ENCODE results near the gene DLG4. TPM values are rescaled to one million over a fixed set of nuclear protein-coding genes. Genes with fewer than 3 reads are reported as not detected.
A peak's percentile ranks its signal among the peaks of the same experiment; 100 is the strongest.

The DLG4 gene
- total and polyA plus RNA-seq, 2 donors (not counting 1 experiment from before 2014, with no cell fraction given) = 2.0 to 12.5 TPM

DNA sequence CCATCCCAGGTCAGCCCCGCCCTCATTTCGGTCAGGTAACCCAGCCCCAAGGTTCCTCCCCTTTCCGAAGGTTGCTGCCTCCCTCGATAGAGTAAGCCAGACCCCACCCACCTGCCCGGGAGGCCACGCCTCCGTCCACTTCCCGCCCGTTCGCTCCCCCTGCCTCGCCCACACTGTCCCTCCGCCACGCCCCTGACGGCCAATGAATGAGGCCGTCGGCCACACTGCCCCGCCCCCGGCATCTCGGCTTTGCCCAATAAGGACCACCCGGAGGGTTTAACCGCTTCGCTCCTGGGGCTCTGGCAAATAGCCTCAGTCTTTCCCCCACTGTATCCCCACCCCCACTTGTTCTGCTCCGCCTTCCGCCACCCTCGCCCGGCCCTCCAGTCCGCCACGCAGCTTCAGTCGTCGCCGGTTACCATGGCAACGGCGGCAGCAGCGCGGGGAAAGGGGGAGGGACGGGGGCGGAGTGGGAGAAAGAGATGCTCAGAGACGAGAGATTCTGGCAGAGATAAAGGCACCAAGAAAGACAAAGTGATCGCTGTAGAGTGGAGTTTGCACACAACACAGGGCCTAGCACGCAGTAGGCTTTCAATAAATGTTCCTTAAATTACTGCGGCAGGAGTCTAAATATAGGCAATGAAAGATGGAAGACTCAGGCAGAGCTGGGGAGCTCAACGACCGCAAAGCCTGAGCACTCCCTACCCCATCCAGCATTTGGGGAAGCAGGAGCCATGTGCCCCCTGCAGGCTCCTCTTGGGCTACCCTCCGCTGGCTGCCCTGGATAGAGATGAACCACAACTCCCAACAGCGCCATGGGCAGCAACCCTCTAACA is 5.1 kb downstream of the DLG4 start:
- H3K4me1 Mint-ChIP-seq = peaks cover 49% of the 10 kb centered on the region
- CTCF ChIA-PET = interaction anchor here (0.6 to 2.3 kb wide), 7 partner anchors 8 to 170 kb away, joined by 3 to 7 read pairs (median 4); partner anchors contain the start of genes GABARAP and SLC16A11
- H3K36me3 ChIP-seq (replicated peaks in 1 of 2; ENCODE audit: control extremely low read depth in 1 of 2, control insufficient read depth in 1 of 2, extremely low read depth in 1 of 2, insufficient read depth in 2 of 2, low read length in 1 of 2) = no peaks in the 10 kb centered on the region
- peaks cover 0 to 4% (median 0%) of the 10 kb centered on the region in 4 experiments for H3K27me3 ChIP-seq (replicated peaks in 1 of 4; ENCODE audit: control extremely low read depth in 1 of 4, control insufficient read depth in 3 of 4, insufficient read depth in 4 of 4, low read length in 3 of 4)
- intact Hi-C loops (cut with micrococcal nuclease) = loop anchor here (1.0 to 2.0 kb wide), 8 partner anchors 9 to 472 kb away; partner anchors contain the start of genes DVL2, EIF5A, ELP5 and PHF23
- TF ChIP-seq EZH2 (IDR thresholded peaks at IDR 0.05; ENCODE audit: borderline replicate concordance, insufficient read depth, low read depth, low read length, poor library complexity, severe bottlenecking) = no peak
- TF ChIP-seq CTCF (IDR thresholded peaks at IDR 0.05) = peak; percentile 44
- H3K27ac ChIP-seq (ENCODE audit: low read length in 2 of 2) = peak overlapping the region; percentile 77 to 90
- no peaks in the 10 kb centered on the region for H4K20me1 ChIP-seq (ENCODE audit: control insufficient read depth, insufficient read depth, low read length, poor library complexity, severe bottlenecking)
- no peaks in the 10 kb centered on the region for H3K9me3 Mint-ChIP-seq (ENCODE audit: insufficient read depth)
- peaks cover 25 to 50% of the 10 kb centered on the region in 2 donors for H3K4me1 ChIP-seq (ENCODE audit: control insufficient read depth in 2 of 2, insufficient read depth in 2 of 2, low read length in 2 of 2)
- H3K9me3 ChIP-seq (ENCODE audit: control extremely low read depth in 1 of 3, control insufficient read depth in 2 of 3, insufficient read depth in 1 of 3, low read length in 2 of 3) = no peaks in the 10 kb centered on the region
- peak overlapping the region; percentile 97 for H3K4me3 Mint-ChIP-seq
- H3K4me3 ChIP-seq (ENCODE audit: control extremely low read depth in 1 of 5, extremely low read depth in 1 of 5, insufficient read depth in 1 of 5, low read depth in 2 of 5, low read length in 4 of 5) = peak overlapping the region; percentile 39 to 66 (median 53)
- WGBS (ENCODE audit: insufficient coverage) = under 1% methylated on average over 40 of the region's 45 CpGs
- H3K4me2 ChIP-seq (replicated peaks; ENCODE audit: low read depth, low read length, poor library complexity, severe bottlenecking) = peak overlapping the region; percentile 86
- POLR2A ChIA-PET = interaction anchor here (0.6 to 9.1 kb wide), 4 partner anchors 23 to 115 kb away, joined by 3 to 157 read pairs (median 3); partner anchors contain the start of genes DVL2, GABARAP and PHF23
- peak overlapping the region; percentile 66 for H3K9ac ChIP-seq (ENCODE audit: low read length)
- DNase-seq (peak; percentile 99), ATAC-seq (ENCODE audit: low read depth) (peak; percentile 85)
- H3K27me3 Mint-ChIP-seq = peaks cover 5% of the 10 kb centered on the region
- H2AFZ ChIP-seq (ENCODE audit: insufficient read depth, low read depth, low read length, poor library complexity, severe bottlenecking) = peak overlapping the region; percentile 53
- peaks cover 7% of the 10 kb centered on the region for H3K79me2 ChIP-seq (ENCODE audit: control insufficient read depth, insufficient read depth, low read length)
- peak overlapping the region; percentile 99 for H3K27ac Mint-ChIP-seq

Data from B cell (primary cell).